ENCODE results near the gene TUBA1A.
"Not testable (repeated sequence)": the region's sequence is repeated elsewhere in the genome, so short reads cannot be mapped to it uniquely, and the experiment has no call there.

DNA sequence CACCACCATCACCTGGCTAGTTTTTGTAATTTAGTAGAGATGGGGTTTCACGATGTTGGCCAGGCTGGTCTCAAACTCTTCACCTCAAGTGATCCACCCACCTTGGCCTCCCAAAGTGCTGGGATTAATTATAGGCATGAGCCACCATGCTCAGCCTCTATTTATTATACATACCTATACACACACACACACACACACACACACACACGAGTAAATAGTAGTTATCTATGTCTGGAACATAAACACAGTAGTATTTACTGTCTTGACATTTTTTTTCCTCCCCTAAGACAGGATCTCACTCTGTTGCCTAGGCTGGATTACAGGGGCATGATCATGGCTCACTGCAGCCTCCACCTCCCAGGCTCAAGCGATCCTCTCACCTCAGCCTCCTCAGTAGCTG lies 51.9 kb downstream of the TUBA1A start:
- TF ChIP-seq POLR2A (IDR thresholded peaks at IDR 0.05); EP300 (IDR thresholded peaks at IDR 0.05; ENCODE audit: low read depth): not testable (repeated sequence)
- TF ChIP-seq, protein P1, sequence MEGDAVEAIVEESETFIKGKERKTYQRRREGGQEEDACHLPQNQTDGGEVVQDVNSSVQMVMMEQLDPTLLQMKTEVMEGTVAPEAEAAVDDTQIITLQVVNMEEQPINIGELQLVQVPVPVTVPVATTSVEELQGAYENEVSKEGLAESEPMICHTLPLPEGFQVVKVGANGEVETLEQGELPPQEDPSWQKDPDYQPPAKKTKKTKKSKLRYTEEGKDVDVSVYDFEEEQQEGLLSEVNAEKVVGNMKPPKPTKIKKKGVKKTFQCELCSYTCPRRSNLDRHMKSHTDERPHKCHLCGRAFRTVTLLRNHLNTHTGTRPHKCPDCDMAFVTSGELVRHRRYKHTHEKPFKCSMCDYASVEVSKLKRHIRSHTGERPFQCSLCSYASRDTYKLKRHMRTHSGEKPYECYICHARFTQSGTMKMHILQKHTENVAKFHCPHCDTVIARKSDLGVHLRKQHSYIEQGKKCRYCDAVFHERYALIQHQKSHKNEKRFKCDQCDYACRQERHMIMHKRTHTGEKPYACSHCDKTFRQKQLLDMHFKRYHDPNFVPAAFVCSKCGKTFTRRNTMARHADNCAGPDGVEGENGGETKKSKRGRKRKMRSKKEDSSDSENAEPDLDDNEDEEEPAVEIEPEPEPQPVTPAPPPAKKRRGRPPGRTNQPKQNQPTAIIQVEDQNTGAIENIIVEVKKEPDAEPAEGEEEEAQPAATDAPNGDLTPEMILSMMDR (IDR thresholded peaks at IDR 0.05), result not testable (repeated sequence)
